Glomerular visceral epithelial cell (primary cell): ENCODE results near the gene ARL5A.
"Not testable (repeated sequence)": the region's sequence is repeated elsewhere in the genome, so short reads cannot be mapped to it uniquely, and the experiment has no call there.

ENCODE experiments used
- DNase-seq: peaks from one replicate; pipeline ENCODE4 v3.0.0-alpha.2; 2016; ENCODE audit errors: extremely low spot score

The ARL5A gene

DNA sequence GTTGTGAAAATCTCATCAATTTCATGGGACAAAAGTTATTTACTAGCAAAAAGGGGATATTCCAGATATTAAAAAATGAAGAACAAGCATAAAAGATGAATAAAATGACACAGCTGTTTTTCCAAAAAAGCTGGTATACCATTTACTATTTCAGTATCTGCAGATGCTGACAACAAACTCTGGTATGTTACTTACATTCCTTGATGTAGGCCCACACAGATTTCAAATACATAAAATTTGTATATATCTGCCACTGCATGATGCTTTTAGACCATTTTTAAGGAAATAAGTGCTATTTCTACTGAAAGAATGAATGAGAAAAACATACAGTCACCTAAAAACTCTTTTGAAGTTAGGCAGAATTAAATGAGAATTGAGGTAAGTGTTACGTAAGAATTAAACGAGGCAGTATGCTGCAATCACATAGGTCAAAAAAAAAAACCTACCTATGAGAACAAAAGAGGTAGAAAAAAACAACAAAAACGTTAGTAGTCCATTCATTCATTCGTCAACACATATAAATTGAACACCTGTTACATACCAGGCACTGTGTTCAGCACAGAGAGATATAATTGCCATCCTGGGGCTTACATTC lies 32.5 kb downstream of the ARL5A start:
- DNase-seq, result no peak

DNA sequence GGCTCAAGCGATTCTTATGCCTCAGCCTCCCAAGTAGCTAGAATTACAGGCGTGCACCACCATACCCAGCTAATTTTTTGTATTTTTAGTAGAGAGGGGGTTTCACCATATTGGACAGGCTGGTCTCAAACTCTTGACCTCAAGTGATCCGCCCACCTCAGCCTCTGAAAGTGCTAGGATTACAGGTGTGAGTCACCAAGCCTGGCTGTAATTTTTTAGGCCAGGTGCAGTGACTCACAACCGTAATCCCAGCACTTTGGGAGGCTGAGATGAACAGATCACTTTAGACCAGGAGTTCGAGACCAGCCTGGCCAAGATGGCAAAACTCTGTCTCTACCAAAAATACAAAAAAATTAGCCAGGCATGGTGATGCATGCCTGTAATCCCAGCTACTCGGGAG lies 33.8 kb downstream of the ARL5A start:
- not testable (repeated sequence) for DNase-seq

GRCh38 chr2:151793123-151793522 lies 35.1 kb downstream of the ARL5A start:
- DNase-seq, result no peak

DNA sequence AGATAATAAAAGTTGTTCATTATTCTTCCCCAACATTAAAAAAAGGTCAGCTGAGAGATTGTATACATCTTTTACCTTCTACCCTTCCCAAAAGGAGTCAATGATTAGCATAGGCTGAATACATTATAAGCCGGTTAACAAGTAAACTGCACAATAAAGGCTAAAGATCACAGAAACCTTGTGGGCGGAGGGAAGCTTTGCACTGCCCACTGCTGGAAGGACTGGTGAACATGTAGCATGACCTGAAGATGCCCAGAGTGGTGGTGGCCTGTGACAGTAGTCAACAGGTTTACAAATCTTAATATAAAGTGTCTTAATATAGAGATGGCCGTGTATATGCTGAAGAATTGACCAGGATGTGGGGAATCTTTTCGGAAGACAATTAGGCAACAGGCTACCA lies 35.6 kb downstream of the ARL5A start:
- no peak for DNase-seq

DNA sequence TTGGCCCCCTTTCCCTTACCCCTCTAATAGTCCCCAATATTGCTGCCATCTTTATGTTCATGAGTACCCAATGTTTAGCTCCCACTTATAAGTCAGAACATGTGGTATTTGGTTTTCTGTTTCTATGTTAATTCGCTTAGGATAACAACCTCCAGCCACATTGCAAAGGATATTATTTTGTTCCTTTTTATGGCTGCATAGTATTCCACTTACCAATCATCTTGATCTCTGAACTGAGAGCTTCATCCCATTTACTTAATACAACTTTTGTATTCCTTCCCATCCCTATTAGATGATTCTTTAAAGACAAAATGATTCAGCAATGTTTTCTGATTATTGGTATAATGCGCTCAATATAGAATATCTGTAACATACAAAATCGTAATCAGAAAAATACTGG lies 36.7 kb downstream of the ARL5A start:
- DNase-seq, result no peak

DNA sequence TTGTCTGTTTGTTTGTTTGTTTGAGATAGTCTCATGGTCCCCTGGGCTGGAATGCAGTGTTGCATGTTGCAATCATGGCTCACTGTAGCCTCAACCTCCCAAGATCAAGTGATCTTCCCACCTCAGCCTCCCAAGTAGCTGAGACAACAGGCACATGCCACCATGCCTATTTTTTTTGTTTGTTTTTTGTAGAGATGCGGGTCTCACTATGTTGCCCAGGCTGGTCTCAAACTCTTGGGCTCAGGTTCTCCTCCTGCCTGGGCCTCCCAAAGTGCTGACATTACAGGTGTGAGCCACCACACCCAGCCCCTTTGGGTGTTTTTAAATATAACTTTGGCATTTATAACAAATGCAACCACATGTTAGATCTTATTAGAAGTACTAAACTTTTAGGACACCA lies 37.5 kb downstream of the ARL5A start:
- no peak for DNase-seq

GRCh38 chr2:151789055-151789834 lies 39.0 kb downstream of the ARL5A start:
- DNase-seq, result no peak

DNA sequence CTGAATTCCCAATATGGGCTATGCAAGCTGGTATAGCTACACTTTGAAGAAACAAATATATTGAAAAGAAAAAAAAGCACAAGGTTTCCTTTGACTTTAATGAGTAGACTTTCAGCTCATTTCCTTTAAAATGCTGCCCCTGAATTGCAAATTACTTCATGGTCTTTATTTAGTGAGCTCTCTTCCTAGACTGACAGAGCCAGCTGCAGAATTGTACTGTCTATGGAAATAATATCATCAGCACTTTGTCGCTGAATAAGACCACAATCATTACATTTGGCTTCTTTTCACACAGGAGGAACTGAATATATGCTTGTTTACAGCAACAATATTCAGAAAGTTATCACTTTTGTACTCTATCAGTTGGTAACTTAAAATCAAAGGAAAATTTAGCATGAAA lies 41.7 kb downstream of the ARL5A start:
- DNase-seq, result no peak

GRCh38 chr2:151786077-151786476 lies 42.1 kb downstream of the ARL5A start:
- no peak for DNase-seq

- DNase-seq, result no peak
Observed at GRCh38 chr2:151783133-151783520, 45.1 kb downstream of the ARL5A start.

- no peak for DNase-seq
Observed at GRCh38 chr2:151782378-151783132, 45.7 kb downstream of the ARL5A start.

DNA sequence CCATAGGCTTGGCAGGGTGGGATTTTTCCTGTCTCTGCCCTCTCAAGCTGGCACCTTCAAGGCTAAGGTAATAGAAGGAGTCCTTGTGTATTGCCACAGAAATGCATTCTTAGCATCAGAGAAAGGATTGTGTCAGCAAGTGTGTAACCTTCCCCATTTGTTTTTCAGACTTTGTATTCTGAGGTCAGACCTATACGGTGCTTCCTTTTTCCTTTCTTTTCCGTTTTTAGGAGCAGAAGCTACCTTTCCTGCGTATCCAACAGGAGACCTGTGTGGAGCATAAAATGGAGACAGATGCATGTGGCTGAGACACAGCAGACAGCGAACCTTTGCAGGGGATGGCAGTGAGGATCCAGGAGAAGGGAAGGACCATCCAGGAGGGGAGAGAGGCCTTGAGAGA lies 46.6 kb downstream of the ARL5A start:
- DNase-seq, result no peak

- DNase-seq, result no peak
Observed at GRCh38 chr2:151780938-151781337, 47.3 kb downstream of the ARL5A start.

- no peak for DNase-seq
Observed at GRCh38 chr2:151777935-151778334, 50.3 kb downstream of the ARL5A start.

DNA sequence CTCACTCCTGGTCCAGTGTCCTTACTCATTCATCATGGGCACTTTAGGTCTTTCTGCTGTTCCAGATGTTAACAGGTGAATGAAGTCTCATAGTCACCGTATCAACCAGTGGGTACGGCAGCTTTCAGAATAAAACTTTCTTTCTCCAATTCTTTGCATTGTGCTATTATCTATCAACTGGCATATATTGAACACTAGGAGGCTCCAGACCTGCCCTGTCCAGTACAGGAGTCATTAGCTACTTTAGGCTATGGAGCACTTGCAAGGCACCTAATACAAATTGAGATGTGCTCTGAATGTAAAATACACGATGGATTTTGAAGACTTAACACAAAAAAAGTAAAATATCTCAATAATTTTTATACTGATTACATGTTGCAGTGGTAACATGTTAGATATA lies 50.7 kb downstream of the ARL5A start:
- no peak for DNase-seq

DNA sequence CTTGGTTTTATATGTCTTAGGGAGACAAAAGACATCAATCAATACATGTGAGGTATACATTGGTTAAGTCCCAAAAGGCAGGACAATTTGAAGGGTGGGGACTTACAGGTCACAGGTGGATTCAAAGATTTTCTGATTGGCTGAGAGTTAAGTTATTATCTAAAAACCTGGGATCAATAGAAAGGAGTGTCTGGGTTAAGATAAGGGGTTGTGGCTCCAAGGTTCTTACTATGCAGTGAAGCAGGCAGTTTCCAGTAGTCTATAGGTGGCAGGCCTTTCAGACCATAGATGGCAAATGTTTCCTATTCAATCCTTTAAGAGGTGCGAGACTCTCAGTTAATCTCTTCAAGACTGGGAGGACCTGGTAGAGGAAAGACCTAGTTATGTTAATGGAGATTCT lies 51.9 kb downstream of the ARL5A start:
- DNase-seq, result no peak

- no peak for DNase-seq
Observed at GRCh38 chr2:151775057-151775740, 53.0 kb downstream of the ARL5A start.

DNA sequence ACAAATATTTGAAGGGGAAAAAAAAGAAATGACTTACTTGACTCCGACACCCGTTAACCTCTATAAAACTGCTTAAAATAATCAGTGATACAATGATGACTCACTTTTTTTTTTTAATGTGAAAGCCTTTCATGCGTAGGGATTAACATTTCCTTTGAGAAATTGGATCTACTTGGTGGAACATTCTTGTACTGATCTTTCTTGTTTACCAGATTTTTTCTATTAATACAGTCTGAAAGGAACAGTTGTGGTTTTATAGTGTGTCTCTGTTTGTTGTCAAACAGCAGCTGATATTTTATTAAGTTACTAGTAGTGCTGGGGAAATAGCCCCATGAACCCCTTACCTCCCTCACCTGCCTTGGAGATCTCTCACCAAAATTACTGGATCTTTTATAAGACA lies 53.7 kb downstream of the ARL5A start:
- peak; percentile 30 for DNase-seq

- DNase-seq, result no peak
Observed at GRCh38 chr2:151771599-151772358, 56.4 kb downstream of the ARL5A start.

GRCh38 chr2:151770995-151771394 lies 57.2 kb downstream of the ARL5A start:
- DNase-seq, result no peak

DNA sequence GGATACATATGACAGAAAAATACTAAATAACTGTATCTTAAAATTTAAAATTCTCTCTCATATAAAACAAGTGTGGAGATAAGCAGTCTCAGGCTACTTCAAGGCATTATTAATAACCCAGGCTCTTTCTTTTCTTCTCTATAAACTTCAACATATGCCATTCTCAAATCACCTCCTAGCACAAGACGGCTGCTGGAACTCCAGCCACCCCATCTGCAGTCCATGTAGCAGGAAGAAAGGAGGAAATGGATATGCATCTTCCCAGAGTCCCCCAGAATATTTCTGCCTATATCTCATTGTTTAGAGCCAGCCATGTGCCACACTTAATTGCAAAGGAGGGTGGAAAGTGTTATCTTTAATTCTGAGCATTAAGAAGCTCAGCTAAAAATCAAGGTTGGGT lies 58.6 kb downstream of the ARL5A start:
- no peak for DNase-seq

DNA sequence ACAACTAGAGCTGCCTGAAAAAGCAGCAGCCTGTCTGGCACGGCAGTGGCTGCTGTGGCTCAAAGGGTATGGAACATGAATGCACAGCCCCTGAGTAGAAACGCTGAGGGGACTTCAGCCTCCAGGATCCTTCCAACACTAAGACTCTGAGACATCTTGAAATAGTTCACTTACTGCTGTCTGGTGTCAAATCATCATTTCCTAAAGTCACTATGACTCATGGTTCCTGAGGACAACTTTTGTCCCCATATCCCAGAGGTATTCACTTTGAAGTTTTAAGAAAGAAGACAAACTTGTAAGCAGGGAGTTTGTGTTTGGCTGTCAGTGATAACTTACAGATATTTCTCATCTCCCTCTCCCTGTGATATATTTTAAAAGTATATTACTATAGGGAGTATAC lies 60.7 kb downstream of the ARL5A start:
- no peak for DNase-seq
